COR-L47 (cell line): ENCODE results near the gene PSMB8.

Source experiments
- DNase-seq: peaks from one replicate; lab custom pipeline; 2025; lab: John Stamatoyannopoulos, UW

Gene PSMB8

GRCh38 chr6:32855467-32856174, 11.8 kb upstream of the PSMB8 start:
- DNase-seq: no peak

GRCh38 chr6:32854376-32855178, 10.7 kb upstream of the PSMB8 start:
- DNase-seq: no peak

- peak; percentile 76 for DNase-seq
These were observed 9.9 kb upstream of the PSMB8 start, which contains the start of the genes PSMB9 and TAP1 for GRCh38 chr6:32853541-32854375. TSS of gene PSMB9 (plus strand) at chr6:32854192. CDS start at chr6:32854230, 38 bp downstream. TSS of gene TAP1 (minus strand) at chr6:32853704. CDS start at chr6:32853636, 68 bp downstream.

GRCh38 chr6:32852844-32853540, 9.1 kb upstream of the PSMB8 start:
- peak; percentile 5 for DNase-seq

GRCh38 chr6:32852018-32852843, 8.4 kb upstream of the PSMB8 start:
- no peak for DNase-seq

- DNase-seq: no peak
These were observed 7.2 kb upstream of the PSMB8 start for GRCh38 chr6:32851025-32851424.

GRCh38 chr6:32849126-32849525, 5.3 kb upstream of the PSMB8 start:
- DNase-seq: no peak

- no peak for DNase-seq
These were observed 3.9 kb upstream of the PSMB8 start for GRCh38 chr6:32847795-32848194.

- no peak for DNase-seq
These were observed 3.2 kb upstream of the PSMB8 start for GRCh38 chr6:32847004-32847403.

- no peak for DNase-seq
These were observed 1.6 kb upstream of the PSMB8 start for GRCh38 chr6:32845384-32845884.

GRCh38 chr6:32844839-32845383, 1.1 kb upstream of the PSMB8 start:
- no peak for DNase-seq

- peak; percentile 6 for DNase-seq
These were observed 392 bp downstream of the PSMB8 start for GRCh38 chr6:32843331-32843978.

GRCh38 chr6:32842690-32843089, 1.2 kb downstream of the PSMB8 start:
- DNase-seq: no peak

GRCh38 chr6:32842021-32842650, 1.7 kb downstream of the PSMB8 start:
- no peak for DNase-seq

- no peak for DNase-seq
These were observed 3.1 kb downstream of the PSMB8 start for GRCh38 chr6:32840604-32841246.

- DNase-seq: no peak
These were observed 4.5 kb downstream of the PSMB8 start for GRCh38 chr6:32839356-32839755.

- peak; percentile 86 for DNase-seq
These were observed 5.5 kb downstream of the PSMB8 start, which contains the start of gene TAP2 for GRCh38 chr6:32838114-32838958. TSS of gene TAP2 (minus strand) at chr6:32838739. CDS start at chr6:32838233, 506 bp downstream.

GRCh38 chr6:32837651-32838113, 6.2 kb downstream of the PSMB8 start:
- no peak for DNase-seq
